HepG2 (cell line): Measurements from ENCODE around the gene VARS1. TPM values are rescaled to one million over a fixed set of nuclear protein-coding genes. Genes with fewer than 3 reads are reported as not detected.

ENCODE experiments used
- ATF4 ChIP-seq, 2 experiments: fragments of 450-650 bp in 1 of 2; sonication (generic) in 1 of 2; formaldehyde crosslinking; IDR thresholded peaks; 2 replicates each; pipeline versions ENCODE4 v1.5.0 to v1.8.0; 2020 to 2022; ENCODE audit warnings: mild to moderate bottlenecking in 1 of 2, missing genetic modification reagents in 1 of 2
- CC2D1A ChIP-seq: sonication (generic); formaldehyde crosslinking; IDR thresholded peaks from 2 replicates; pipeline ENCODE4 v1.8.1; 2023; ENCODE audit warnings: mild to moderate bottlenecking, missing genetic modification reagents
- CTCF ChIP-seq: sonication (generic); formaldehyde crosslinking; IDR thresholded peaks from 2 replicates; pipeline ENCODE4 v1.5.0; 2020; ENCODE audit warnings: mild to moderate bottlenecking, missing genetic modification reagents, moderate library complexity
- HDAC1 ChIP-seq: sonication (generic); formaldehyde crosslinking; IDR thresholded peaks from 2 replicates; pipeline ENCODE4 v1.5.1; 2020; ENCODE audit warnings: mild to moderate bottlenecking, missing genetic modification reagents
- HMGXB4 ChIP-seq, 2 experiments: sonication (generic) in 1 of 2; formaldehyde crosslinking in 1 of 2; IDR thresholded peaks; 2 replicates each; pipeline versions ENCODE4 v1.4.0 to v1.6.1; 2018 to 2020; ENCODE audit warnings: missing genetic modification reagents in 2 of 2, borderline replicate concordance in 1 of 2, low read depth in 1 of 2, mild to moderate bottlenecking in 1 of 2, missing biosample characterization in 1 of 2
- ISL2 ChIP-seq: sonication (generic); formaldehyde crosslinking; IDR thresholded peaks from 2 replicates; pipeline ENCODE4 v1.5.0; 2020; ENCODE audit warnings: missing genetic modification reagents
- MAX ChIP-seq: IDR thresholded peaks from 2 replicates; pipeline ENCODE4 v1.6.1; 2012; ENCODE audit warnings: inconsistent platforms
- NFIB ChIP-seq: sonication (generic); formaldehyde crosslinking; IDR thresholded peaks from 2 replicates; pipeline ENCODE4 v1.9.0; 2021; ENCODE audit warnings: missing genetic modification reagents, mild to moderate bottlenecking, borderline replicate concordance
- POLR2AphosphoS2 ChIP-seq: IDR thresholded peaks from 2 replicates; pipeline ENCODE4 v1.6.1; 2011; ENCODE audit warnings: low read depth, low read length, improper control_type of control experiment
- RAD21 ChIP-seq: fragments of 450-650 bp; formaldehyde crosslinking; IDR thresholded peaks from 2 replicates; pipeline ENCODE4 v1.5.0; 2020; ENCODE audit warnings: mild to moderate bottlenecking
- RBM22 ChIP-seq: fragments of 200-400 bp; formaldehyde crosslinking; optimal IDR thresholded peaks from 2 replicates; pipeline ENCODE3; 2017; ENCODE audit warnings: mild to moderate bottlenecking, low read length, moderate library complexity
- SNAPC4 ChIP-seq: sonication (generic); formaldehyde crosslinking; IDR thresholded peaks from 2 replicates; pipeline ENCODE4 v1.4.0; 2020; ENCODE audit warnings: mild to moderate bottlenecking, missing genetic modification reagents
- TAF1 ChIP-seq: sonication (generic); formaldehyde crosslinking; IDR thresholded peaks from 2 replicates; pipeline ENCODE4 v1.4.0; 2020; ENCODE audit warnings: missing genetic modification reagents
- ZKSCAN5 ChIP-seq: sonication (generic); formaldehyde crosslinking; IDR thresholded peaks from 2 replicates; pipeline ENCODE4 v1.5.1; 2020; ENCODE audit warnings: mild to moderate bottlenecking, missing genetic modification reagents
- ZNF567 ChIP-seq: sonication (generic); formaldehyde crosslinking; IDR thresholded peaks from 2 replicates; pipeline ENCODE4 v1.8.1; 2023; ENCODE audit warnings: mild to moderate bottlenecking, missing genetic modification reagents, borderline replicate concordance
- ZNF841 ChIP-seq: sonication (generic); formaldehyde crosslinking; IDR thresholded peaks from 2 replicates; pipeline ENCODE4 v1.8.1; 2023; ENCODE audit warnings: missing genetic modification reagents, borderline replicate concordance
- ZSCAN20 ChIP-seq: sonication (generic); formaldehyde crosslinking; IDR thresholded peaks from 2 replicates; pipeline ENCODE4 v1.4.0; 2020; ENCODE audit warnings: missing genetic modification reagents, mild to moderate bottlenecking, borderline replicate concordance
- polyA plus RNA-seq, 8 experiments: library from polyadenylated mRNA; depleted of rRNA in 3 of 8; stranded (reverse) in 7 of 8; unstranded in 1 of 8; fragments of >200 nt; fragmentation: Illumina TruSeq in 4 of 8; extraction: Trizol in 4 of 8; gene quantifications; 2 replicates each; pipeline versions ENCODE4 v1.2.1 to v1.2.3, GENCODE V29; 2011 to 2016; ENCODE audit warnings: low read depth in 4 of 8, missing spikeins in 1 of 8, mixed read lengths in 1 of 8; ENCODE audit not compliant: insufficient read depth in 1 of 8
- total RNA-seq, 5 experiments: library from RNA; depleted of rRNA; stranded (reverse); fragments of >200 nt; fragmentation: Illumina TruSeq; extraction: Trizol; gene quantifications; 2 replicates each; pipeline ENCODE4 v1.2.3, GENCODE V29; 2016; ENCODE audit warnings: low read depth in 1 of 5

Gene VARS1
- total and polyA plus RNA-seq, 2 of the 13 experiments (the other 11 are each of a cell fraction or from before 2014, with no cell fraction given): 14.7 to 56.1 TPM

GRCh38 chr6:31836474-31837368 is 41.2 kb upstream of the VARS1 start (continued):
- TF ChIP-seq RBM22 (no peak), RAD21 (CRISPR knock-in tag) (peak; percentile 26; the same call in 1 of the 2 replicates), ZSCAN20 (CRISPR knock-in tag) (0 out of 2 replicates have a peak, but pooled peaks have one; percentile 35), CTCF (0 out of 2 replicates have a peak, but pooled peaks have one; percentile 18), ZKSCAN5 (CRISPR knock-in tag) (peak; percentile 95), HMGXB4 (CRISPR knock-in tag; IDR thresholded peaks at IDR 0.05; ENCODE audit: borderline replicate concordance in 1 of 2, low read depth in 1 of 2) (0 out of 4 replicates have a peak, but pooled peaks of 1 of the 2 experiments have one; percentile 35), NFIB (CRISPR knock-in tag) (no peak), SNAPC4 (0 out of 2 replicates have a peak, but pooled peaks have one; percentile 24), POLR2AphosphoS2 (no peak), ISL2 (CRISPR knock-in tag) (peak; percentile 5), ZNF567 (CRISPR knock-in tag) (0 out of 2 replicates have a peak, but pooled peaks have one; percentile 24), HDAC1 (0 out of 2 replicates have a peak, but pooled peaks have one; percentile 8), ATF4 (CRISPR knock-in tag; IDR thresholded peaks at IDR 0.05) (0 out of 4 replicates have a peak, but pooled peaks of 1 of the 2 experiments have one; percentile 16), ZNF841 (no peak), MAX (peak; percentile 42; the same call in 1 of the 2 replicates), TAF1 (CRISPR knock-in tag) (peak; percentile 30; the same call in 1 of the 2 replicates), CC2D1A (0 out of 2 replicates have a peak, but pooled peaks have one; percentile 62)
